Coronary artery (tissue), 2 donors: ENCODE data around the gene TAS2R60.

ENCODE experiments used
- DNase-seq: peaks from one replicate; pipeline ENCODE4 v3.0.0-alpha.2; 2017; ENCODE audit warnings: low spot score
- H3K27ac ChIP-seq, 2 donors: fragments of 200-600 bp; sonication (generic); one replicate each; pipeline ENCODE4 v1.5.1; 2016 to 2019
- H3K4me3 ChIP-seq: fragments of 200-600 bp; sonication (generic); 2 replicates; pipeline ENCODE4 v1.5.1; 2016; ENCODE audit warnings: mild to moderate bottlenecking, moderate library complexity
- TF ChIP-seq, protein P1 (sequence below): fragments of 200-600 bp; sonication (generic); IDR thresholded peaks from one replicate; pipeline ENCODE4 v1.5.1; 2019; ENCODE audit warnings: antibody characterized with exemption

Gene TAS2R60

GRCh38 chr7:143492043-143492471 lies 48.8 kb downstream of the TAS2R60 start:
- Histone ChIP-seq H3K27ac (no peak overlapping the region), H3K4me3 (no peak overlapping the region)
- no peak for DNase-seq
- TF ChIP-seq, protein P1, sequence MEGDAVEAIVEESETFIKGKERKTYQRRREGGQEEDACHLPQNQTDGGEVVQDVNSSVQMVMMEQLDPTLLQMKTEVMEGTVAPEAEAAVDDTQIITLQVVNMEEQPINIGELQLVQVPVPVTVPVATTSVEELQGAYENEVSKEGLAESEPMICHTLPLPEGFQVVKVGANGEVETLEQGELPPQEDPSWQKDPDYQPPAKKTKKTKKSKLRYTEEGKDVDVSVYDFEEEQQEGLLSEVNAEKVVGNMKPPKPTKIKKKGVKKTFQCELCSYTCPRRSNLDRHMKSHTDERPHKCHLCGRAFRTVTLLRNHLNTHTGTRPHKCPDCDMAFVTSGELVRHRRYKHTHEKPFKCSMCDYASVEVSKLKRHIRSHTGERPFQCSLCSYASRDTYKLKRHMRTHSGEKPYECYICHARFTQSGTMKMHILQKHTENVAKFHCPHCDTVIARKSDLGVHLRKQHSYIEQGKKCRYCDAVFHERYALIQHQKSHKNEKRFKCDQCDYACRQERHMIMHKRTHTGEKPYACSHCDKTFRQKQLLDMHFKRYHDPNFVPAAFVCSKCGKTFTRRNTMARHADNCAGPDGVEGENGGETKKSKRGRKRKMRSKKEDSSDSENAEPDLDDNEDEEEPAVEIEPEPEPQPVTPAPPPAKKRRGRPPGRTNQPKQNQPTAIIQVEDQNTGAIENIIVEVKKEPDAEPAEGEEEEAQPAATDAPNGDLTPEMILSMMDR, result no peak

DNA sequence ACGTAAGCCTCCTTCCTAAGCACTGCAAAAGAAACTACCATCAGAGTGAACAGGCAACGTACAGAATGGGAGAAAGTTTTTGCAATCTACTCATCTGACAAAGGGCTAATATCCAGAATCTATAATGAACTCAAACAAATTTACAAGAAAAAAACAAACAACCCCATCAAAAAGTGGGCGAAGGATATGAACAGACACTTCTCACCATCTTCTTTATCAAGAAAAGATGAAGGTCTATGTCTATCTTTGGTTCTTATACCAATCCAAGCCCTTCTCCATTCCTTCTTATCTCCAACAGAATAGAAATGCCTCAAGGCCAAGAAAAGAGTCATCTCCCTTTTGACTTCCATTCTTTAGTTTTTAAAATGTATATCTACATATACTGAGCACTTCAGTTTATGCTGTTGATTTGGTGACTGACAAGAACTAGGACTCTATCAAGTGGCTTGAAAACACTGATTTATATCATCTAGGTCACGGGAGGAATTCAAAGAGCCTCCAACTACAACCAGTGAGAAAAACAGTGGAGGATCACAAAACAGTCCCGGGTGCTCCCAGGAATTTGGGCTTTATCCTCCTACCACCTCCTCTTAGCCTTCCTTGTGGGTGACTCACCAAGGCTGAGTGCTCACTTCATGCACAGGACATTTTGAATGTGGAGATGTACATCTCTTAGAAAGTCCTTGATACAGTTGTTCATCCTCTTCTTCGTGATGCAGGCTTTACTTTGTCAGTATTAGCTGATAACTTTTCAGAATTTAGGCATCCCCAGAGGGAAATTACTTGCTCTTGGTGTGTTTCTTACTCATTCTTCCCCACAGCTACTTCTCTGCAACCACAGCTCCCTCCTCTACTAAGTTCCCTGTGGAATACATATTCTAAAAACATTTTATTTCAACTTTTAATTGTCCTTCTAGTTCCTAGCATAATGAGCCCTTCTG lies 49.8 kb downstream of the TAS2R60 start:
- Histone ChIP-seq H3K27ac (no peak overlapping the region), H3K4me3 (no peak overlapping the region)
- TF ChIP-seq, protein P1, result no peak
- no peak for DNase-seq

DNA sequence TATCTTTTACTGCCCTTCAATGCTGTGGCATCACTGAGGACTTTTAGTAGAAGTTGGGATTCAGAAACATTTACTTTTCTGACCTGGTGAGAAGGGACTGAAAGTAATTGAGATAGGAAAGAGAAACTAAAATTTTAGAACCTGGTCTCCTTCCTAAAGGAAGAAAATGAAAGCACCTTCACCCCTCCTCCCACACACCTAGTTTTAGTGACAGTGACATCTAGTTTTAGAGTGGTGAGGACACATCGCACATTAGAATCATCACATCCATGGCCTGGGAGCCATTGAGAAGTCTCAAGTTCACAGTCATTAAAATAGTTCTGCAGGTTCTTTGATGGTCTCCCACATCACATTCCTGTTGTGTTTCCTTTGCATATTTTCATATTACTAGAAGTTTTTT lies 50.5 kb downstream of the TAS2R60 start:
- H3K4me3 ChIP-seq, result no peak overlapping the region
- DNase-seq, result no peak
- TF ChIP-seq, protein P1, result no peak
- no peak overlapping the region for H3K27ac ChIP-seq
